GM19468 (cell line): ENCODE results near the gene ZNF813.
"Not testable (repeated sequence)": the region's sequence is repeated elsewhere in the genome, so short reads cannot be mapped to it uniquely, and the experiment has no call there.

Source experiments
- ATAC-seq: cut with Tn5 transposase; IDR thresholded peaks from one replicate; pipeline ENCODE4 v1.9.1; 2021; ENCODE audit warnings: mild to moderate bottlenecking, moderate library complexity, moderate number of reproducible peaks; ENCODE audit not compliant: unreplicated experiment; ENCODE audit errors: extremely low read depth

Gene ZNF813

GRCh38 chr19:53467485-53468262, at the start of gene ZNF813:
ZNF813 (plus strand) TSS chr19:53467733; CDS start chr19:53483823, 16,090 bp downstream.
- ATAC-seq, result peak; percentile 63

- ATAC-seq, result not testable (repeated sequence)
Observed at GRCh38 chr19:53420520-53421315, 46.8 kb upstream of the ZNF813 start.

GRCh38 chr19:53422551-53422950, 45.0 kb upstream of the ZNF813 start:
- no peak for ATAC-seq

- not testable (repeated sequence) for ATAC-seq
Observed at GRCh38 chr19:53423074-53423473, 44.5 kb upstream of the ZNF813 start.

- not testable (repeated sequence) for ATAC-seq
Observed at GRCh38 chr19:53423680-53424079, 43.9 kb upstream of the ZNF813 start.

- ATAC-seq, result no peak
Observed at GRCh38 chr19:53424968-53425597, 42.5 kb upstream of the ZNF813 start.

- ATAC-seq, result peak; percentile 69
Observed at GRCh38 chr19:53431399-53432087, 36.0 kb upstream of the ZNF813 start, which contains the start of gene ZNF761. ZNF761 (plus strand) TSS chr19:53431984; CDS start chr19:53447269, 15,285 bp downstream.

- no peak for ATAC-seq
Observed at GRCh38 chr19:53432088-53432661, 35.4 kb upstream of the ZNF813 start.

GRCh38 chr19:53443809-53444208, 23.7 kb upstream of the ZNF813 start:
- not testable (repeated sequence) for ATAC-seq

- ATAC-seq, result not testable (repeated sequence)
Observed at GRCh38 chr19:53447196-53447595, 20.3 kb upstream of the ZNF813 start.

GRCh38 chr19:53455828-53456227, 11.7 kb upstream of the ZNF813 start:
- no peak for ATAC-seq

GRCh38 chr19:53460131-53460721, 7.3 kb upstream of the ZNF813 start:
- ATAC-seq, result not testable (repeated sequence)

GRCh38 chr19:53461866-53462265, 5.7 kb upstream of the ZNF813 start:
- ATAC-seq, result no peak

- ATAC-seq, result no peak
Observed at GRCh38 chr19:53462861-53463260, 4.7 kb upstream of the ZNF813 start.

GRCh38 chr19:53463263-53463662, 4.3 kb upstream of the ZNF813 start:
- no peak for ATAC-seq

- no peak for ATAC-seq
Observed at GRCh38 chr19:53466726-53467484, 628 bp upstream of the ZNF813 start.

GRCh38 chr19:53468628-53469027, 1.1 kb downstream of the ZNF813 start:
- not testable (repeated sequence) for ATAC-seq

GRCh38 chr19:53471916-53472315, 4.4 kb downstream of the ZNF813 start:
- no peak for ATAC-seq

- ATAC-seq, result not testable (repeated sequence)
Observed at GRCh38 chr19:53474832-53475231, 7.3 kb downstream of the ZNF813 start.
